Right renal cortex interstitium (tissue), 3 donors: ENCODE results near the gene STX17. TPM values are rescaled to one million over a fixed set of nuclear protein-coding genes. Genes with fewer than 3 reads are reported as not detected.

Experiments used
- polyA plus RNA-seq, 3 donors: library from polyadenylated mRNA; unstranded; fragments of 120-200 nt; gene quantifications; one replicate each; pipeline ENCODE4 v1.2.1, GENCODE V29; 2013; ENCODE audit not compliant: insufficient read length in 3 of 3

STX17 gene
- polyA plus RNA-seq, 3 donors = 27.0 to 31.7 (median 28.5) TPM

Other genes starting within 250 kb of the STX17 start
- under 1 TPM; 0.44 to 0.46 (median 0.45) TPM for gene NR4A3, start 84.8 kb upstream of the STX17 start, polyA plus RNA-seq
- 10 to 100 TPM; 39.8 to 43.6 (median 40.0) TPM for gene ERP44, start 192.3 kb downstream of the STX17 start, polyA plus RNA-seq
- gene INVS, start 192.6 kb downstream of the STX17 start, polyA plus RNA-seq = 10 to 100 TPM; 16.5 to 19.1 (median 18.3) TPM